Fibroblast of lung (primary cell): ENCODE measurements around the gene C16orf82. TPM values are rescaled to one million over a fixed set of nuclear protein-coding genes. Genes with fewer than 3 reads are reported as not detected.
"Not testable (repeated sequence)": the region's sequence is repeated elsewhere in the genome, so short reads cannot be mapped to it uniquely, and the experiment has no call there.

Experiments used
- DNase-seq, 2 donors: peaks; one replicate each; pipeline versions ENCODE4 v3.0.0 to v3.0.0-alpha.2; 2010; ENCODE audit warnings: low read depth in 2 of 2
- H2AFZ ChIP-seq: 2 replicates; pipeline ENCODE4 v1.5.1; 2012; ENCODE audit warnings: low read length, control low read depth, inconsistent platforms
- H3K27ac ChIP-seq: 2 replicates; pipeline ENCODE4 v1.5.1; 2011; ENCODE audit warnings: low read length, control low read depth; ENCODE audit not compliant: insufficient read depth
- H3K27me3 ChIP-seq: 2 replicates; pipeline ENCODE4 v1.5.1; 2011; ENCODE audit warnings: mild to moderate bottlenecking, low read length; ENCODE audit not compliant: control insufficient read depth, insufficient read depth
- H3K36me3 ChIP-seq: 2 replicates; pipeline ENCODE4 v1.5.1; 2011; ENCODE audit warnings: low read length; ENCODE audit not compliant: control insufficient read depth, insufficient read depth
- H3K4me1 ChIP-seq: 2 replicates; pipeline ENCODE4 v1.5.1; 2011; ENCODE audit warnings: low read length; ENCODE audit not compliant: control insufficient read depth, insufficient read depth; ENCODE audit errors: extremely low read depth
- H3K4me2 ChIP-seq: 2 replicates; pipeline ENCODE4 v1.5.1; 2011; ENCODE audit warnings: low read length, control low read depth; ENCODE audit not compliant: insufficient read depth; ENCODE audit errors: extremely low read depth
- H3K4me3 ChIP-seq, 4 experiments: fragments of 200-600 bp in 1 of 4; sonication (generic) in 1 of 4; replicated peaks in 1 of 4; 2 replicates each; pipeline ENCODE4 v1.5.1; 2011 to 2016; ENCODE audit warnings: low read length in 4 of 4, low read depth in 3 of 4, mild to moderate bottlenecking in 3 of 4, control low read depth in 2 of 4, inconsistent platforms in 1 of 4, mixed read lengths in 1 of 4; ENCODE audit not compliant: insufficient read depth in 1 of 4; ENCODE audit errors: control extremely low read depth in 1 of 4
- H3K79me2 ChIP-seq: 2 replicates; pipeline ENCODE4 v1.5.1; 2012; ENCODE audit warnings: mild to moderate bottlenecking, low read length, inconsistent platforms; ENCODE audit not compliant: control insufficient read depth, insufficient read depth
- H3K9ac ChIP-seq: 2 replicates; pipeline ENCODE4 v1.5.1; 2011; ENCODE audit warnings: mild to moderate bottlenecking, low read length, control low read depth; ENCODE audit not compliant: insufficient read depth
- H3K9me3 ChIP-seq: 2 replicates; pipeline ENCODE4 v1.5.1; 2012; ENCODE audit warnings: low read depth, low read length; ENCODE audit not compliant: control insufficient read depth, insufficient read depth
- H4K20me1 ChIP-seq: 2 replicates; pipeline ENCODE4 v1.5.1; 2011; ENCODE audit warnings: low read length; ENCODE audit not compliant: control insufficient read depth, insufficient read depth; ENCODE audit errors: extremely low read depth
- CTCF ChIP-seq, 2 donors: IDR thresholded peaks in 1 of 2; conservative IDR thresholded peaks in 1 of 2; 1 replicate in 1 of 2; 2 replicates in 1 of 2; pipeline ENCODE4 v1.5.1; 2011 to 2012; ENCODE audit warnings: low read length in 2 of 2, control low read depth in 1 of 2, inconsistent platforms in 1 of 2, low read depth in 1 of 2, mild to moderate bottlenecking in 1 of 2
- EZH2 ChIP-seq: IDR thresholded peaks from 2 replicates; pipeline ENCODE4 v1.5.1; 2012; ENCODE audit warnings: low read length, control low read depth, mild to moderate bottlenecking; ENCODE audit errors: missing control alignments
- polyA plus RNA-seq, 2 donors: library from polyadenylated mRNA; depleted of rRNA in 1 of 2; stranded (reverse) in 1 of 2; unstranded in 1 of 2; fragments of >200 nt; gene quantifications; 2 replicates each; pipeline ENCODE4 v1.2.1, GENCODE V29; 2011 to 2012; ENCODE audit warnings: missing spikeins in 1 of 2
- total RNA-seq: library from RNA; depleted of rRNA; stranded (reverse); fragments of >200 nt; gene quantifications from 2 replicates; pipeline ENCODE4 v1.2.1, GENCODE V29; 2014

Gene C16orf82
- total and polyA plus RNA-seq, 2 donors (not counting 1 experiment from before 2014, with no cell fraction given) = not detected

- Histone ChIP-seq H3K27ac (no peak overlapping the region), H3K4me2 (no peak overlapping the region), H3K9me3 (no peaks in the 10 kb centered on the region), H3K36me3 (no peaks in the 10 kb centered on the region), H2AFZ (no peak overlapping the region), H3K79me2 (no peaks in the 10 kb centered on the region), H3K27me3 (no peaks in the 10 kb centered on the region), H3K4me3 (no peak overlapping the region), H3K4me1 (no peaks in the 10 kb centered on the region), H4K20me1 (no peaks in the 10 kb centered on the region), H3K9ac (no peak overlapping the region)
- DNase-seq = no peak
- no peak for TF ChIP-seq CTCF (conservative IDR thresholded peaks at IDR 0.05 in 1 of 2, IDR thresholded peaks at IDR 0.05 in 1 of 2; ENCODE audit: low read depth in 1 of 2, low read length in 2 of 2)
- TF ChIP-seq EZH2 = no peak
These were observed 17.1 kb downstream of the C16orf82 start for GRCh38 chr16:27083861-27084261.

GRCh38 chr16:27084307-27085028 is 17.7 kb downstream of the C16orf82 start:
- no peak overlapping the region for H3K4me2 ChIP-seq
- TF ChIP-seq CTCF (conservative IDR thresholded peaks at IDR 0.05 in 1 of 2, IDR thresholded peaks at IDR 0.05 in 1 of 2; ENCODE audit: low read depth in 1 of 2, low read length in 2 of 2) = no peak
- TF ChIP-seq EZH2 = no peak
- DNase-seq = no peak
- no peak overlapping the region for H2AFZ ChIP-seq
- no peaks in the 10 kb centered on the region for H3K36me3 ChIP-seq
- H3K9me3 ChIP-seq = no peaks in the 10 kb centered on the region
- H3K79me2 ChIP-seq = no peaks in the 10 kb centered on the region
- no peak overlapping the region for H3K4me3 ChIP-seq
- H3K4me1 ChIP-seq = no peaks in the 10 kb centered on the region
- H4K20me1 ChIP-seq = no peaks in the 10 kb centered on the region
- no peak overlapping the region for H3K9ac ChIP-seq
- no peak overlapping the region for H3K27ac ChIP-seq
- H3K27me3 ChIP-seq = no peaks in the 10 kb centered on the region

GRCh38 chr16:27085182-27085581 is 18.5 kb downstream of the C16orf82 start:
- Histone ChIP-seq H3K4me2 (no peak overlapping the region), H3K9me3 (no peaks in the 10 kb centered on the region), H3K36me3 (no peaks in the 10 kb centered on the region), H3K79me2 (no peaks in the 10 kb centered on the region), H3K4me3 (no peak overlapping the region), H2AFZ (no peak overlapping the region), H3K27me3 (no peaks in the 10 kb centered on the region), H4K20me1 (no peaks in the 10 kb centered on the region), H3K4me1 (no peaks in the 10 kb centered on the region), H3K9ac (no peak overlapping the region), H3K27ac (no peak overlapping the region)
- TF ChIP-seq CTCF (conservative IDR thresholded peaks at IDR 0.05 in 1 of 2, IDR thresholded peaks at IDR 0.05 in 1 of 2; ENCODE audit: low read depth in 1 of 2, low read length in 2 of 2) = no peak
- no peak for TF ChIP-seq EZH2
- no peak for DNase-seq

GRCh38 chr16:27086031-27086430 is 19.3 kb downstream of the C16orf82 start:
- not testable (repeated sequence) for H2AFZ ChIP-seq, H3K36me3 ChIP-seq, H3K27me3 ChIP-seq, H3K79me2 ChIP-seq, H3K4me1 ChIP-seq, H3K4me3 ChIP-seq, H3K4me2 ChIP-seq, H3K27ac ChIP-seq, H4K20me1 ChIP-seq, H3K9ac ChIP-seq, H3K9me3 ChIP-seq, DNase-seq
